ENCODE results near the gene COL6A3. TPM values are rescaled to one million over a fixed set of nuclear protein-coding genes. Genes with fewer than 3 reads are reported as not detected.

Gene COL6A3
- total RNA-seq, 1 experiment from 2014 or later = 0.57 TPM

- H3K4me2 ChIP-seq = no peak overlapping the region
- H3K27ac ChIP-seq = no peak overlapping the region
- H3K27me3 ChIP-seq (ENCODE audit: insufficient read depth, low read depth) = no peaks in the 10 kb centered on the region; the same call in 1 of the 2 replicates
- no peaks in the 10 kb centered on the region for H4K20me1 ChIP-seq (ENCODE audit: insufficient read depth)
- ChIA-PET CTCF (no interaction called here), POLR2A (ENCODE audit: unreplicated experiment) (no interaction called here)
- no peaks in the 10 kb centered on the region for H3K79me2 ChIP-seq (ENCODE audit: low read depth)
- H3K4me3 ChIP-seq = no peak overlapping the region
- TF ChIP-seq CTCF (conservative IDR thresholded peaks at IDR 0.05) (no peak), EZH2 (IDR thresholded peaks at IDR 0.05; ENCODE audit: low read depth) (no peak)
- BruUV-seq (replicated peaks) = no TSS peak
- no peaks in the 10 kb centered on the region for H3F3A ChIP-seq (ENCODE audit: insufficient read depth, low read depth)
- no peaks in the 10 kb centered on the region for H3K9me2 ChIP-seq (ENCODE audit: insufficient read depth)
- no peaks in the 10 kb centered on the region for H3K36me3 ChIP-seq (ENCODE audit: low read depth)
- H3K9me3 ChIP-seq (ENCODE audit: insufficient read depth, low read depth) = no peaks in the 10 kb centered on the region
- no peak overlapping the region for H2AFZ ChIP-seq
- no peaks in the 10 kb centered on the region for H3K4me1 ChIP-seq (replicated peaks; ENCODE audit: insufficient read depth)
- intact Hi-C loops (cut with micrococcal nuclease; ENCODE audit: unreplicated experiment) = no loop called here
- no peak for DNase-seq
Observed at GRCh38 chr2:237324837-237325236, 89.1 kb downstream of the COL6A3 start.

DNA sequence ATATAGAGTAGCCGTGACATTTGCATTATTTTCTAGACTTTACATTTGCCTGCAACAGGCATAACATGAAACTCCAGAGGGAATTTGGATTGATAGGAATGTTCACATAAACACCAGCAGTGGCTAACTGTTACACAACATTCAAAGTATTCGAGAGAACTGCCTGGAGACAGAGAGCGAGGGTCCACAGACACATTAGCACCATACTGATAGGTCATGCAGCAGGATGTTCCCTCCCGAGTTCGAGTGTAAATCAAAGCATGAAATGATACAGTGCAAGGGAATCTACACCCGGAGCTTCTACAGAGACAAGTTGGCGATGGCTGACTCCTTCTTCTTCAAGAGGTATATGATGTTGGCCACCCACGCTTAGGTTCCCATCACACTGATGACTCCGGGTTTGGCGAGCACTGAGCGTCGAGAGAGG lies 89.5 kb downstream of the COL6A3 start:
- CTCF ChIA-PET = no interaction called here
- POLR2A ChIA-PET (ENCODE audit: unreplicated experiment) = no interaction called here
- no peak overlapping the region for H2AFZ ChIP-seq
- TF ChIP-seq EZH2 (IDR thresholded peaks at IDR 0.05; ENCODE audit: low read depth) (no peak), CTCF (conservative IDR thresholded peaks at IDR 0.05) (no peak)
- no peak overlapping the region for H3K4me3 ChIP-seq
- H3F3A ChIP-seq (ENCODE audit: insufficient read depth, low read depth) = no peaks in the 10 kb centered on the region
- H3K4me2 ChIP-seq = no peak overlapping the region
- intact Hi-C loops (cut with micrococcal nuclease; ENCODE audit: unreplicated experiment) = no loop called here
- no peak overlapping the region for H3K27ac ChIP-seq
- H3K36me3 ChIP-seq (ENCODE audit: low read depth) = no peaks in the 10 kb centered on the region
- no peaks in the 10 kb centered on the region for H3K4me1 ChIP-seq (replicated peaks; ENCODE audit: insufficient read depth)
- BruUV-seq (replicated peaks) = no TSS peak
- no peak for DNase-seq
- H3K79me2 ChIP-seq (ENCODE audit: low read depth) = no peaks in the 10 kb centered on the region
- no peaks in the 10 kb centered on the region for H3K9me3 ChIP-seq (ENCODE audit: insufficient read depth, low read depth)
- no peaks in the 10 kb centered on the region; the same call in 1 of the 2 replicates for H3K27me3 ChIP-seq (ENCODE audit: insufficient read depth, low read depth)
- H3K9me2 ChIP-seq (ENCODE audit: insufficient read depth) = no peaks in the 10 kb centered on the region
- no peaks in the 10 kb centered on the region for H4K20me1 ChIP-seq (ENCODE audit: insufficient read depth)

GRCh38 chr2:237323656-237324055 lies 90.3 kb downstream of the COL6A3 start:
- Histone ChIP-seq H3K36me3 (ENCODE audit: low read depth) (no peaks in the 10 kb centered on the region), H4K20me1 (ENCODE audit: insufficient read depth) (no peaks in the 10 kb centered on the region), H2AFZ (no peak overlapping the region), H3K27ac (no peak overlapping the region), H3K9me2 (ENCODE audit: insufficient read depth) (no peaks in the 10 kb centered on the region), H3K4me3 (no peak overlapping the region), H3K9me3 (ENCODE audit: insufficient read depth, low read depth) (no peaks in the 10 kb centered on the region), H3K4me1 (replicated peaks; ENCODE audit: insufficient read depth) (no peaks in the 10 kb centered on the region), H3K27me3 (ENCODE audit: insufficient read depth, low read depth) (peaks cover 4% of the 10 kb centered on the region; the same call in 1 of the 2 replicates), H3K4me2 (no peak overlapping the region), H3F3A (ENCODE audit: insufficient read depth, low read depth) (no peaks in the 10 kb centered on the region), H3K79me2 (ENCODE audit: low read depth) (no peaks in the 10 kb centered on the region)
- ChIA-PET POLR2A (ENCODE audit: unreplicated experiment) (no interaction called here), CTCF (no interaction called here)
- no peak for TF ChIP-seq EZH2 (IDR thresholded peaks at IDR 0.05; ENCODE audit: low read depth)
- no peak for TF ChIP-seq CTCF (conservative IDR thresholded peaks at IDR 0.05)
- intact Hi-C loops (cut with micrococcal nuclease; ENCODE audit: unreplicated experiment) = no loop called here
- no TSS peak for BruUV-seq (replicated peaks)
- no peak for DNase-seq

All from PC-9 (cell line).